PC-9 (cell line): Measurements from ENCODE around the gene FRMD7. TPM values are rescaled to one million over a fixed set of nuclear protein-coding genes. Genes with fewer than 3 reads are reported as not detected.

Experiments
- BruUV-seq: library from RNA; stranded (reverse); fragments of 400-500 nt; replicated peaks from 2 replicates; lab custom pipeline; 2021; lab: Mats Ljungman, UMichigan
- CTCF ChIA-PET: fragments of 300-600 bp; sonication (Branson Sonifier 250); formaldehyde crosslinking; loops from one replicate; lab custom pipeline; 2022; ENCODE audit warnings: antibody characterized with exemption; lab: Charles Lee
- POLR2A ChIA-PET: fragments of 300-600 bp; sonication (Branson Sonifier 250); formaldehyde crosslinking; loops from one replicate; lab custom pipeline; 2022; ENCODE audit warnings: antibody characterized with exemption; ENCODE audit not compliant: unreplicated experiment; lab: Charles Lee
- DNase-seq, 2 experiments: peaks; one replicate each; pipeline versions ENCODE4 v3.0.0 to v3.0.0-alpha.2; 2015 to 2022; ENCODE audit warnings: mixed read lengths in 1 of 2
- H2AFZ ChIP-seq: fragments of 200-600 bp; sonication (generic); 2 replicates; pipeline ENCODE4 v1.8.1; 2017; ENCODE audit warnings: antibody characterized with exemption
- H3F3A ChIP-seq: fragments of 200-600 bp; sonication (generic); 2 replicates; pipeline ENCODE4 v1.8.1; 2017; ENCODE audit warnings: antibody characterized with exemption, mild to moderate bottlenecking, low read depth; ENCODE audit not compliant: insufficient read depth
- H3K27ac ChIP-seq: fragments of 200-600 bp; sonication (generic); 2 replicates; pipeline ENCODE4 v1.6.1; 2016; ENCODE audit warnings: mixed run types
- H3K27me3 ChIP-seq: fragments of 200-600 bp; sonication (generic); 2 replicates; pipeline ENCODE4 v1.6.1; 2016; ENCODE audit warnings: low read depth, mixed run types; ENCODE audit not compliant: insufficient read depth
- H3K36me3 ChIP-seq: fragments of 200-600 bp; sonication (generic); 2 replicates; pipeline ENCODE4 v1.6.1; 2016; ENCODE audit warnings: low read depth, mixed run types
- H3K4me1 ChIP-seq: fragments of 200-600 bp; sonication (generic); replicated peaks from 2 replicates; pipeline ENCODE4 v1.6.1; 2016; ENCODE audit warnings: mixed run types; ENCODE audit not compliant: insufficient read depth
- H3K4me2 ChIP-seq: fragments of 200-600 bp; sonication (generic); 2 replicates; pipeline ENCODE4 v1.6.1; 2017; ENCODE audit warnings: mixed run types
- H3K4me3 ChIP-seq: fragments of 200-600 bp; sonication (generic); 2 replicates; pipeline ENCODE4 v1.6.1; 2016; ENCODE audit warnings: mixed run types
- H3K79me2 ChIP-seq: fragments of 200-600 bp; sonication (generic); 2 replicates; pipeline ENCODE4 v1.6.1; 2017; ENCODE audit warnings: low read depth, mixed run types
- H3K9me2 ChIP-seq: fragments of 200-600 bp; sonication (generic); 2 replicates; pipeline ENCODE4 v1.8.1; 2017; ENCODE audit warnings: mild to moderate bottlenecking; ENCODE audit not compliant: insufficient read depth
- H3K9me3 ChIP-seq: fragments of 200-600 bp; sonication (generic); 2 replicates; pipeline ENCODE4 v1.8.1; 2016; ENCODE audit warnings: low read depth; ENCODE audit not compliant: insufficient read depth
- H4K20me1 ChIP-seq: fragments of 200-600 bp; sonication (generic); 2 replicates; pipeline ENCODE4 v1.8.1; 2017; ENCODE audit not compliant: insufficient read depth
- EZH2 ChIP-seq: fragments of 200-600 bp; sonication (generic); IDR thresholded peaks from 2 replicates; pipeline ENCODE4 v1.8.0; 2017; ENCODE audit warnings: antibody characterized with exemption, low read depth
- intact Hi-C: fragments of 100-400 bp; cut with micrococcal nuclease; formaldehyde crosslinking; loops from one replicate; pipeline ENCODE4 v1.10.0; 2022; ENCODE audit not compliant: unreplicated experiment
- total RNA-seq: library from RNA; stranded (reverse); gene quantifications from 2 replicates; pipeline ENCODE4 v1.2.3, GENCODE V29; 2021
- TF ChIP-seq, protein P1 (sequence below): fragments of 200-600 bp; sonication (generic); conservative IDR thresholded peaks from 2 replicates; pipeline ENCODE4 v1.6.1; 2017; ENCODE audit warnings: mixed run types, antibody characterized with exemption, mild to moderate bottlenecking, moderate library complexity

Gene FRMD7
- total RNA-seq, 1 experiment from 2014 or later: not detected

DNA sequence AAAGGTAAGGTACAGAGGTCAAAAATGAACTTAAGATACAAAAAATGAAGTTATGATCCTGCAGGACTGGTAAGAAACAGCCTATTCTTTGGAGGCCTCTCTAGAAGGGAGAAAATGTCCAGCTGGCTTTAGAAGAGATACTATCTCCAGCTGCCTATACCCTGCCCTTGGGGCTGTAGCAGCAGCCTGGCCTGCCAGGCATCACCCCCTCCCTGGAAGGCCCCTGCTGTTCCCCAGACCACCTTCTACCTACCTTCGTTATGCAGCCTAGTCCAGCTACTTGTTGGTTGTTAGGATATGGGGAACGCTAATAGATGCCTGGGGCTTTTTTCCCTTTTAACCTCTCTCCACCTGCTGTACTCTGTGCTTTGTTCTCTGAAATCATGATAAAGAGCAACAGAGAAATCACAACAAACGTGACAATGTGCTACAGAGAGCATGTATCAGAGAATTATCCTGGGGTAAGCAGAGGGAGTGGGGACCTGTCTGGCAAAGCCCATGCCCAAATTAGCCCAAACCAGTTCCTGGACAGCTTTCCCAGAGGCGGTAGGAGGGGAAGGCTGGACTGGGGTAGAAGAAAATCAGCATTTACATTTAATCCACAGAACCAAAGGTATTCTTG is 34.5 kb downstream of the FRMD7 start:
- ChIA-PET CTCF (interaction anchor here (0.8 to 1.1 kb wide), 2 partner anchors 27 to 131 kb away, joined by 5 to 6 read pairs; no protein-coding TSS in a partner anchor), POLR2A (no interaction called here)
- Histone ChIP-seq H3K4me2 (no peak overlapping the region), H3F3A (no peaks in the 10 kb centered on the region), H3K9me2 (no peaks in the 10 kb centered on the region), H3K27ac (no peak overlapping the region), H3K9me3 (no peaks in the 10 kb centered on the region), H4K20me1 (no peaks in the 10 kb centered on the region), H3K4me3 (no peak overlapping the region), H3K36me3 (no peaks in the 10 kb centered on the region), H3K27me3 (no peaks in the 10 kb centered on the region), H3K79me2 (no peaks in the 10 kb centered on the region), H2AFZ (no peak overlapping the region), H3K4me1 (no peaks in the 10 kb centered on the region)
- no peak for DNase-seq
- no peak for TF ChIP-seq EZH2
- TF ChIP-seq, protein P1, sequence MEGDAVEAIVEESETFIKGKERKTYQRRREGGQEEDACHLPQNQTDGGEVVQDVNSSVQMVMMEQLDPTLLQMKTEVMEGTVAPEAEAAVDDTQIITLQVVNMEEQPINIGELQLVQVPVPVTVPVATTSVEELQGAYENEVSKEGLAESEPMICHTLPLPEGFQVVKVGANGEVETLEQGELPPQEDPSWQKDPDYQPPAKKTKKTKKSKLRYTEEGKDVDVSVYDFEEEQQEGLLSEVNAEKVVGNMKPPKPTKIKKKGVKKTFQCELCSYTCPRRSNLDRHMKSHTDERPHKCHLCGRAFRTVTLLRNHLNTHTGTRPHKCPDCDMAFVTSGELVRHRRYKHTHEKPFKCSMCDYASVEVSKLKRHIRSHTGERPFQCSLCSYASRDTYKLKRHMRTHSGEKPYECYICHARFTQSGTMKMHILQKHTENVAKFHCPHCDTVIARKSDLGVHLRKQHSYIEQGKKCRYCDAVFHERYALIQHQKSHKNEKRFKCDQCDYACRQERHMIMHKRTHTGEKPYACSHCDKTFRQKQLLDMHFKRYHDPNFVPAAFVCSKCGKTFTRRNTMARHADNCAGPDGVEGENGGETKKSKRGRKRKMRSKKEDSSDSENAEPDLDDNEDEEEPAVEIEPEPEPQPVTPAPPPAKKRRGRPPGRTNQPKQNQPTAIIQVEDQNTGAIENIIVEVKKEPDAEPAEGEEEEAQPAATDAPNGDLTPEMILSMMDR: no peak
- intact Hi-C loops: loop anchor here (5.0 kb wide), 1 partner anchor 519 kb away; no protein-coding TSS in a partner anchor
- BruUV-seq: no TSS peak

DNA sequence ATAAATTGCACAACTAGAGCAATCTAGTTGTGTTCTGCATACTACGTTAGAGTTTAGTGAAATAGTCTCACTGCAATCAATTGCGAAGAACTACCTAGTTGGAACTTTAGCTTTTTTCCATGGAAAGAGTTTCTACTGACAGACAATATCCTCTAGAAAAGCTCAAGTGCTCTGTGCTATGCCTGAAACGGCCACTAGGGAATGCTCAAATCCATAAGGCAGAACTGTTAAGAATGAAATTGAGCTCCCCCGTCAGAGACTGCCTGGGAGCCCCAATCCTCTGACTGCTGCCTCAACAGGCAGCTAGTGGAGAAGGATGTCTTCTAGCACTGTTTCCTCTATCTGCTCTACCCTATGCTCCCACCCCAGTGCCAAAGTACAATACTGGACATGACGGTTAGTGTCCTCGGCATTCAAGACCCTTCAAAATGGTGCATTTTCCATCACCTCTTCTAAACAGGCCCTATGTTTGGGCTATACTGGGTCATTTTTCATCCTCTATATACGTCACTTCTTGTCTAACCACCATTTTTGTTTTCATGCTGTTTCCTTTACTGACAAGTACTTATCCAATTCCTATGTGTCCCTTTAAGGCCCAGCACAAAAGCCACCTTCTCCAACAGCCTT is 35.3 kb downstream of the FRMD7 start:
- Histone ChIP-seq H3K4me3 (no peak overlapping the region), H2AFZ (no peak overlapping the region), H3K9me3 (no peaks in the 10 kb centered on the region), H4K20me1 (no peaks in the 10 kb centered on the region), H3K4me1 (no peaks in the 10 kb centered on the region), H3K9me2 (no peaks in the 10 kb centered on the region), H3K79me2 (no peaks in the 10 kb centered on the region), H3K36me3 (no peaks in the 10 kb centered on the region), H3K27me3 (no peaks in the 10 kb centered on the region), H3K4me2 (no peak overlapping the region), H3K27ac (no peak overlapping the region), H3F3A (no peaks in the 10 kb centered on the region)
- intact Hi-C loops: loop anchor here (1.0 to 5.0 kb wide), 2 partner anchors 127 to 520 kb away; partner anchors contain the start of gene RAP2C
- DNase-seq: peak; percentile 58 to 61
- POLR2A ChIA-PET: no interaction called here
- no TSS peak for BruUV-seq
- CTCF ChIA-PET: interaction anchor here (0.5 to 1.3 kb wide), 17 partner anchors 13 to 542 kb away, joined by 3 to 21 read pairs (median 3); partner anchors contain the start of gene RAP2C
- TF ChIP-seq, protein P1: peak; percentile 91
- no peak for TF ChIP-seq EZH2

DNA sequence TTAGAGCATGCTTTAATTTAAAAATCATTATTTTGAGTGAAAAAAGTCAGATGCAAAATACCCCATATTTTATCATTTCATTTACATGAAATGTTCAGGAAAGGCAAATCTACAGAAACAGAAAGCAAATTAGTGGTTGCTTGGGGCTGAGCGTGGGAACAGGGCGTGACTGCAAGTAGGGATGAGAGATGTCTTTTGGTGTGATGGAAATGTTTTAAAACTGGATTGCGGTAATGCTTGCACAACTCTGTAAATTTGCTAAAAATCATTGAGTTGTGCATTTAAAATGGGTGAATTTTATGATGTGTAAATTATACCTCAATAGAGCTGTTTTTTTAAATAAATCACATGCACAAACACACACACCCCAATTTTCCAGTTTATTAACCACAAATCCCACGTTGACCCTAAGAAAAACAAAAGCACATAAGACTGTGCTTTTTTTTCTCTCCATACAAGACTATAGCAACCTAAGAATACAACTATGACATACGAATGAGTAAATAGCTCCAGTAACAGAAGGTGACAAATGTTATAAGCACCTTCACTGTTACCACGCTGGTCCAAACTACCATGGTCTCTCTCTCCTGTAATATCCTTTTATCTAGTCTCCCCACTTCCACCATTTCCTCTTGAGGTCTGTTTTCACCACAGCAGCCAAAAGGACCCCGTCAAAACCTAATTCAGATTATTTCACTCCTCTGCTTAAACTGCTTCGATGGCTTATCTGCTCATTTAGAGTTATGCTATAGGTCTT is 37.2 kb downstream of the FRMD7 start:
- no peaks in the 10 kb centered on the region for H3K27me3 ChIP-seq
- TF ChIP-seq, protein P1: no peak
- no peak for TF ChIP-seq EZH2
- H3K9me2 ChIP-seq: no peaks in the 10 kb centered on the region
- H3K36me3 ChIP-seq: no peaks in the 10 kb centered on the region
- no peak for DNase-seq
- no peak overlapping the region for H2AFZ ChIP-seq
- H3K27ac ChIP-seq: no peak overlapping the region
- POLR2A ChIA-PET: no interaction called here
- no peaks in the 10 kb centered on the region for H4K20me1 ChIP-seq
- no peaks in the 10 kb centered on the region for H3K4me1 ChIP-seq
- intact Hi-C loops: loop anchor here (5.0 kb wide), 1 partner anchor 522 kb away; no protein-coding TSS in a partner anchor
- H3F3A ChIP-seq: peaks cover 9% of the 10 kb centered on the region; the same call in 1 of the 2 replicates
- H3K4me3 ChIP-seq: no peak overlapping the region
- no peak overlapping the region for H3K4me2 ChIP-seq
- H3K79me2 ChIP-seq: no peaks in the 10 kb centered on the region
- CTCF ChIA-PET: interaction anchor here (1.3 kb wide), 1 partner anchor 202 kb away, joined by 5 read pairs; no protein-coding TSS in a partner anchor
- H3K9me3 ChIP-seq: no peaks in the 10 kb centered on the region
- no TSS peak for BruUV-seq
